ENCODE data around the gene GNB1. TPM values are rescaled to one million over a fixed set of nuclear protein-coding genes. Genes with fewer than 3 reads are reported as not detected.

Gene GNB1
- total RNA-seq, 1 donor from 2014 or later: 474 TPM

DNA sequence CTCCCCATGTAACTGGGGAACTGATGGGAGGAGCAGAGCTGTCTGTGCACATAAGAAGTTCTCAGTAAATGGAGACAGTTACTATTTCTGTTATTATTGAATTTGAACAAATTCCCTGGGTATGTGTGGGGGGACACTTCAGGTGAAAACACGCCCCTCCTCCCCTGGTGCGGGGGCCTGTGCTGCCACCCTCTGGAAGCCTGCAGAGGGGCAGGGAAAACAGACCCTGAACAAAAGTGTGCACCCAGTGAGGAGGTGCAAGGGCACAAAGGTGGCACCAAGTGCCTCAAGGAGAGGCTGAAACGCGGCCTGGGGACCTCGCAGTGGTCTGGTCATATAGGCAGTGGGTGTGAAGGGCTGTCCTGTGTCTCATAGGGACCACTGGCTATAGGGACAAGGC, 94.4 kb downstream of the GNB1 start:
- Mint-ChIP-seq H3K4me1 (peaks cover 8% of the 10 kb centered on the region), H3K9me3 (no peaks in the 10 kb centered on the region), H3K27me3 (ENCODE audit: low read depth) (no peaks in the 10 kb centered on the region), H3K36me3 (ENCODE audit: low read depth) (peaks cover 12% of the 10 kb centered on the region), H3K4me3 (no peak overlapping the region), H3K27ac (ENCODE audit: unreplicated experiment) (peak overlapping the region; percentile 12)
- DNase-seq (ENCODE audit: low read depth, low spot score): no peak
- TF ChIP-seq CTCF (conservative IDR thresholded peaks at IDR 0.05): peak; percentile 23

DNA sequence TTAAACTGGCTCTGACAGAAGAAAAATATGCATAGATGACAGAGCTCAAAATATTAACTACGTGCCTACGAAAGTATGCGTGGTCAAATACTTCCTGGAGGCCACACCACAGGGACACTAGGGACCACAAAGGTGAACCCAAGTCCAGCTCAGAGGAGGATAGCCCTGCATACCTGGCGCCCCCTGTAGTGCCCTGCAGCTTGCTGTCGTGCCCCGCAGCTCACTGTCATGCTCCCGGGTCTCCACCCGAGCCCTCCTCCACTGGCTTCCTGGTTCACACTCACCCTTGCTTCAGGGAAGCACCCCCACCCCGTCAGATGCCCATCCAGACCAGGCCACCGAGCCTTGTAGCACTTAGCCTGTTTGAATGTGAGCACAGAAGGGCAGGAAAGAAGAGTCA, 95.9 kb downstream of the GNB1 start:
- no peaks in the 10 kb centered on the region for H3K9me3 Mint-ChIP-seq
- no peak overlapping the region for H3K4me3 Mint-ChIP-seq
- peaks cover 16% of the 10 kb centered on the region for H3K36me3 Mint-ChIP-seq (ENCODE audit: low read depth)
- no peak for DNase-seq (ENCODE audit: low read depth, low spot score)
- H3K4me1 Mint-ChIP-seq: peaks cover 5% of the 10 kb centered on the region
- no peak overlapping the region for H3K27ac Mint-ChIP-seq (ENCODE audit: unreplicated experiment)
- no peaks in the 10 kb centered on the region for H3K27me3 Mint-ChIP-seq (ENCODE audit: low read depth)
- no peak for TF ChIP-seq CTCF (conservative IDR thresholded peaks at IDR 0.05)

DNA sequence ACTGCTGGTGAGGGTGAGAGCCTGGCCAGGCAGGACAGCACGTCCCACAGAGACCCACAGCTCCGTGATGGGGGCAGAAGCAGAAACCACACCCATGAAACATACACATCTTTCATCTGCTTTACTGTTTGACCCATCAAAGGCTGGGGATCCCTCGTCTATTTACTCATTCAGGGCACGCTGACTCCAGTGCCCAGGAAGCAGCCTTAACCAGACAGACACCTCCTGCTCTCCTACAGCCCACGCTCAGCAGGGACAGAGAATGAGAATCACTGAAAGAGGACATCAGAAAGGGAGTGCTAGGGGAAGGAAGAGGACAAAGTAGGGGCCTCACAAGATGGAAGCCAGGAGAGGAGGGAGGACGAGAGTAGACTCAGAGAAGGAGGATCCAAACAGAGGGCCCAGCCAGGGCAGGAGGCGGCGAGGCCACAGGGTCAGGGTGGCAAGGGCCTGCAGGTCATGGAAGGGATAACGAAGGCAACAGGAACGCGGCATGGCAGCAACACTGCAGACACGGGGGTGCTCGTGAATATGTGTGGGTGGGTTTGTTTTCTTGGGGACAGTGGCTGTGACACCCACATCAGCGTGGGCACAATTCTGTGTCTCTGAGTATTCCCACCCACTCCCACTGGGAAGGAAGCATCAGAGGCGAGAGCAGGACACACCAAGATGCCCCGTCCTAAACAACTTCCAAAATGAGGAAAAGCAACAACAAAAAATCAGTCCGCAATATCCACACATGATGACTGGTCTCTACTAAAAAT, 97.2 kb downstream of the GNB1 start:
- Mint-ChIP-seq H3K4me1 (peaks cover 5% of the 10 kb centered on the region), H3K27me3 (ENCODE audit: low read depth) (no peaks in the 10 kb centered on the region), H3K27ac (ENCODE audit: unreplicated experiment) (peak overlapping the region; percentile 87), H3K9me3 (no peaks in the 10 kb centered on the region), H3K4me3 (no peak overlapping the region), H3K36me3 (ENCODE audit: low read depth) (peaks cover 23% of the 10 kb centered on the region)
- DNase-seq (ENCODE audit: low read depth, low spot score): no peak
- TF ChIP-seq CTCF (conservative IDR thresholded peaks at IDR 0.05): no peak

GRCh38 chr1:1788646-1789431, 102.0 kb downstream of the GNB1 start:
- DNase-seq (ENCODE audit: low read depth, low spot score): no peak
- TF ChIP-seq CTCF (conservative IDR thresholded peaks at IDR 0.05): peak; percentile 47
- H3K27me3 Mint-ChIP-seq (ENCODE audit: low read depth): no peaks in the 10 kb centered on the region
- H3K36me3 Mint-ChIP-seq (ENCODE audit: low read depth): peaks cover 23% of the 10 kb centered on the region
- no peak overlapping the region for H3K27ac Mint-ChIP-seq (ENCODE audit: unreplicated experiment)
- peaks cover 5% of the 10 kb centered on the region for H3K4me1 Mint-ChIP-seq
- H3K4me3 Mint-ChIP-seq: peak overlapping the region; percentile 42
- no peaks in the 10 kb centered on the region for H3K9me3 Mint-ChIP-seq

DNA sequence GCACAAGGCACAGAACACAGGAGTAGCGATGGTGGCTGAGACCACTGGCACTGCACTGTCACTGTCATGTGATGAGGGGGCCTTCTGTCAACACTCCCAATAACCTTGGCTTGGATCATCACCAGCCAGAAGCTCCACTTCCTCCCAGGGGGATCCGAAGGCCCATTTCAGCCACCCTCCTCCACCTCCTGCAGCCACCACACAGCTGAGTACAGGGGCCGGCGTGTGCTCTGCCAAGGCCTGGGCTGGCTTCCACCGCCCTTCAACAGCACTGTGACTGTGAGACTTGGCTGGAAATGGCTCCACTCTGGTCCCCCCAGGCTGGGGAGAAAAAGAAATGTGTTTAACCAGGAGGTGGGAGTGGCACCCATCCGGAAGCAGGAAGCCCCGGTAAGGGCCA, 102.8 kb downstream of the GNB1 start:
- DNase-seq (ENCODE audit: low read depth, low spot score): no peak
- no peak for TF ChIP-seq CTCF (conservative IDR thresholded peaks at IDR 0.05)
- Mint-ChIP-seq H3K4me3 (no peak overlapping the region), H3K27me3 (ENCODE audit: low read depth) (peaks cover 2% of the 10 kb centered on the region), H3K27ac (ENCODE audit: unreplicated experiment) (no peak overlapping the region), H3K4me1 (peaks cover 2% of the 10 kb centered on the region), H3K9me3 (no peaks in the 10 kb centered on the region), H3K36me3 (ENCODE audit: low read depth) (peaks cover 19% of the 10 kb centered on the region)
